H9 (cell line): Measurements from ENCODE around the gene DYRK1A. TPM values are rescaled to one million over a fixed set of nuclear protein-coding genes. Genes with fewer than 3 reads are reported as not detected.

Source experiments
- DNase-seq: peaks from one replicate; pipeline ENCODE4 v3.0.0-alpha.2; 2017
- H2AFZ ChIP-seq: one replicate; pipeline ENCODE4 v1.6.1; 2013; ENCODE audit warnings: mild to moderate bottlenecking, low read length, control low read depth, moderate library complexity
- H2AK5ac ChIP-seq: 2 replicates; pipeline ENCODE4 v1.6.1; 2013; ENCODE audit warnings: low read length, control low read depth, mixed read lengths; ENCODE audit not compliant: insufficient read length
- H2BK120ac ChIP-seq: one replicate; pipeline ENCODE4 v1.6.1; 2013; ENCODE audit warnings: low read depth, mild to moderate bottlenecking, low read length, control low read depth, inconsistent platforms; ENCODE audit not compliant: poor library complexity, severe bottlenecking
- H2BK12ac ChIP-seq: 2 replicates; pipeline ENCODE4 v1.6.1; 2013; ENCODE audit warnings: low read length, control low read depth, mixed read lengths, low read depth; ENCODE audit not compliant: insufficient read length
- H2BK15ac ChIP-seq: 2 replicates; pipeline ENCODE4 v1.6.1; 2013; ENCODE audit warnings: low read depth, low read length, control low read depth
- H2BK20ac ChIP-seq: one replicate; pipeline ENCODE4 v1.6.1; 2013; ENCODE audit warnings: low read depth, mild to moderate bottlenecking, low read length, control low read depth, inconsistent platforms; ENCODE audit not compliant: poor library complexity, severe bottlenecking
- H2BK5ac ChIP-seq: 2 replicates; pipeline ENCODE4 v1.6.1; 2013; ENCODE audit warnings: low read length, control low read depth, mixed read lengths; ENCODE audit not compliant: insufficient read length
- H3K14ac ChIP-seq: 2 replicates; pipeline ENCODE4 v1.6.1; 2013; ENCODE audit warnings: low read length, control low read depth; ENCODE audit not compliant: insufficient read depth
- H3K18ac ChIP-seq: 2 replicates; pipeline ENCODE4 v1.6.1; 2013; ENCODE audit warnings: low read depth, mild to moderate bottlenecking, mixed read lengths, low read length, control low read depth; ENCODE audit not compliant: insufficient read length
- H3K23ac ChIP-seq: 2 replicates; pipeline ENCODE4 v1.6.1; 2013; ENCODE audit warnings: low read length, control low read depth, mixed read lengths, low read depth; ENCODE audit not compliant: insufficient read length
- H3K23me2 ChIP-seq: 2 replicates; pipeline ENCODE4 v1.6.1; 2013; ENCODE audit warnings: low read depth, mild to moderate bottlenecking, mixed read lengths, low read length, control low read depth; ENCODE audit not compliant: insufficient read length, poor library complexity, severe bottlenecking
- H3K27ac ChIP-seq: 2 replicates; pipeline ENCODE4 v1.5.1; 2013; ENCODE audit warnings: low read length, control low read depth, mixed read lengths, low read depth; ENCODE audit not compliant: insufficient read length
- H3K27me3 ChIP-seq: 2 replicates; pipeline ENCODE4 v1.6.1; 2013; ENCODE audit warnings: low read length, control low read depth, inconsistent platforms; ENCODE audit not compliant: insufficient read depth
- H3K4ac ChIP-seq: 2 replicates; pipeline ENCODE4 v1.6.1; 2013; ENCODE audit warnings: low read depth, mild to moderate bottlenecking, control low read depth, inconsistent platforms, low read length, moderate library complexity
- H3K4me1 ChIP-seq: 2 replicates; pipeline ENCODE4 v1.6.1; 2013; ENCODE audit warnings: low read length, control low read depth, inconsistent platforms; ENCODE audit not compliant: insufficient read depth
- H3K4me2 ChIP-seq: 2 replicates; pipeline ENCODE4 v1.6.1; 2013; ENCODE audit warnings: low read length, control low read depth, mixed read lengths; ENCODE audit not compliant: insufficient read length, insufficient read depth
- H3K56ac ChIP-seq: 2 replicates; pipeline ENCODE4 v1.6.1; 2013; ENCODE audit warnings: low read depth, mild to moderate bottlenecking, mixed read lengths, low read length, control low read depth; ENCODE audit not compliant: insufficient read length
- H3K79me1 ChIP-seq: 2 replicates; pipeline ENCODE4 v1.6.1; 2013; ENCODE audit warnings: low read depth, mild to moderate bottlenecking, moderate library complexity, low read length, control low read depth, inconsistent platforms; ENCODE audit not compliant: insufficient read depth, poor library complexity, severe bottlenecking
- H3K79me2 ChIP-seq: 2 replicates; pipeline ENCODE4 v1.6.1; 2013; ENCODE audit warnings: low read length, control low read depth, inconsistent platforms; ENCODE audit not compliant: insufficient read depth
- H3K9ac ChIP-seq: 2 replicates; pipeline ENCODE4 v1.6.1; 2013; ENCODE audit warnings: low read length, control low read depth, mixed read lengths; ENCODE audit not compliant: insufficient read length; ENCODE audit errors: extremely low read depth
- H3K9me3 ChIP-seq: one replicate; pipeline ENCODE4 v1.6.1; 2013; ENCODE audit warnings: low read depth, low read length, inconsistent platforms; ENCODE audit not compliant: control insufficient read depth
- H3T11ph ChIP-seq: one replicate; pipeline ENCODE4 v1.6.1; 2013; ENCODE audit warnings: mild to moderate bottlenecking, low read length, control low read depth, inconsistent platforms
- H4K20me1 ChIP-seq: one replicate; pipeline ENCODE4 v1.6.1; 2013; ENCODE audit not compliant: control insufficient read depth, insufficient read length, insufficient read depth
- H4K5ac ChIP-seq: 2 replicates; pipeline ENCODE4 v1.6.1; 2013; ENCODE audit warnings: low read depth, mild to moderate bottlenecking, mixed read lengths, low read length, control low read depth; ENCODE audit not compliant: insufficient read length
- H4K8ac ChIP-seq: replicated peaks from 2 replicates; pipeline ENCODE4 v1.6.1; 2013; ENCODE audit warnings: low read length, control low read depth, mixed read lengths, low read depth; ENCODE audit not compliant: insufficient read length
- H4K91ac ChIP-seq: 2 replicates; pipeline ENCODE4 v1.6.1; 2013; ENCODE audit warnings: low read depth, mild to moderate bottlenecking, moderate library complexity, mixed read lengths, low read length, control low read depth; ENCODE audit not compliant: insufficient read length
- H3K27ac Mint-ChIP-seq, 3 experiments: 2 replicates in 2 of 3; 3 replicates in 1 of 3; pipeline ENCODE4 v1.8.0; 2020 to 2021; ENCODE audit warnings: mixed read lengths in 3 of 3, mild to moderate bottlenecking in 1 of 3, moderate library complexity in 1 of 3
- H3K27me3 Mint-ChIP-seq: 2 replicates; pipeline ENCODE4 v1.8.0; 2021; ENCODE audit warnings: low read depth, mild to moderate bottlenecking, moderate library complexity, mixed read lengths
- H3K36me3 Mint-ChIP-seq, 3 experiments: 2 replicates in 2 of 3; 3 replicates in 1 of 3; pipeline ENCODE4 v1.8.0; 2020 to 2021; ENCODE audit warnings: low read depth in 3 of 3, mixed read lengths in 3 of 3; ENCODE audit not compliant: insufficient read depth in 1 of 3
- H3K4me1 Mint-ChIP-seq, 2 experiments: 2 replicates each; pipeline ENCODE4 v1.8.0; 2020; ENCODE audit warnings: mixed read lengths in 2 of 2
- H3K4me3 Mint-ChIP-seq, 2 experiments: 2 replicates in 1 of 2; 3 replicates in 1 of 2; pipeline ENCODE4 v1.8.0; 2020 to 2021; ENCODE audit warnings: mild to moderate bottlenecking in 2 of 2, mixed read lengths in 2 of 2, moderate library complexity in 1 of 2
- H3K9me3 Mint-ChIP-seq, 2 experiments: 2 replicates in 1 of 2; 3 replicates in 1 of 2; pipeline ENCODE4 v1.8.0; 2020; ENCODE audit warnings: mild to moderate bottlenecking in 2 of 2, mixed read lengths in 2 of 2, moderate library complexity in 1 of 2
- WGBS: extraction: QIAGEN DNeasy Blood & Tissue Kit; methylation state at CpG from one replicate; pipeline ENCODE4 v1.1.7; 2013; ENCODE audit warnings: missing lambda C conversion rate, low lambda C conversion rate, mixed read lengths; ENCODE audit not compliant: insufficient read length; ENCODE audit errors: extremely low coverage; 5-methylcytosine and 5-hydroxymethylcytosine counted together
- total RNA-seq: library from RNA; stranded (reverse); gene quantifications from 2 replicates; pipeline ENCODE4 v1.2.1, GENCODE V29; 2021
- TF ChIP-seq, protein P1 (sequence below): fragments of 200-600 bp; sonication (generic); conservative IDR thresholded peaks from 3 replicates; pipeline ENCODE4 v1.8.0; 2021; ENCODE audit warnings: antibody characterized with exemption, mild to moderate bottlenecking

Gene DYRK1A
- total RNA-seq, 1 experiment from 2014 or later = 73.6 TPM

GRCh38 chr21:37473491-37473890 is 106.9 kb downstream of the DYRK1A start:
- H4K20me1 ChIP-seq = no peaks in the 10 kb centered on the region

More at GRCh38 chr21:37473491-37473890, 106.9 kb downstream of the DYRK1A start:
- TF ChIP-seq, protein P1, sequence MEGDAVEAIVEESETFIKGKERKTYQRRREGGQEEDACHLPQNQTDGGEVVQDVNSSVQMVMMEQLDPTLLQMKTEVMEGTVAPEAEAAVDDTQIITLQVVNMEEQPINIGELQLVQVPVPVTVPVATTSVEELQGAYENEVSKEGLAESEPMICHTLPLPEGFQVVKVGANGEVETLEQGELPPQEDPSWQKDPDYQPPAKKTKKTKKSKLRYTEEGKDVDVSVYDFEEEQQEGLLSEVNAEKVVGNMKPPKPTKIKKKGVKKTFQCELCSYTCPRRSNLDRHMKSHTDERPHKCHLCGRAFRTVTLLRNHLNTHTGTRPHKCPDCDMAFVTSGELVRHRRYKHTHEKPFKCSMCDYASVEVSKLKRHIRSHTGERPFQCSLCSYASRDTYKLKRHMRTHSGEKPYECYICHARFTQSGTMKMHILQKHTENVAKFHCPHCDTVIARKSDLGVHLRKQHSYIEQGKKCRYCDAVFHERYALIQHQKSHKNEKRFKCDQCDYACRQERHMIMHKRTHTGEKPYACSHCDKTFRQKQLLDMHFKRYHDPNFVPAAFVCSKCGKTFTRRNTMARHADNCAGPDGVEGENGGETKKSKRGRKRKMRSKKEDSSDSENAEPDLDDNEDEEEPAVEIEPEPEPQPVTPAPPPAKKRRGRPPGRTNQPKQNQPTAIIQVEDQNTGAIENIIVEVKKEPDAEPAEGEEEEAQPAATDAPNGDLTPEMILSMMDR = no peak
- Histone ChIP-seq H2BK5ac (no peak overlapping the region), H3K79me1 (peaks cover 27% of the 10 kb centered on the region), H3K4ac (no peak overlapping the region), H3T11ph (no peak overlapping the region), H2BK120ac (no peak overlapping the region), H3K23ac (no peak overlapping the region), H2BK12ac (no peak overlapping the region), H3K27me3 (no peaks in the 10 kb centered on the region), H3K4me2 (no peak overlapping the region), H3K79me2 (peaks cover 30% of the 10 kb centered on the region; the same call in 1 of the 2 replicates), H2AFZ (no peak overlapping the region), H3K9ac (no peak overlapping the region), H3K4me1 (no peaks in the 10 kb centered on the region; the same call in 1 of the 2 replicates), H2AK5ac (no peak overlapping the region), H3K18ac (no peak overlapping the region), H4K8ac (no peak overlapping the region), H4K5ac (no peak overlapping the region), H4K91ac (no peak overlapping the region), H3K23me2 (no peaks in the 10 kb centered on the region), H2BK20ac (no peak overlapping the region), H3K14ac (no peak overlapping the region), H3K9me3 (no peaks in the 10 kb centered on the region), H3K56ac (no peak overlapping the region), H3K27ac (no peak overlapping the region), H2BK15ac (no peak overlapping the region)
- H3K9me3 Mint-ChIP-seq = peaks cover 3 to 7% of the 10 kb centered on the region in 2 experiments; a peak in 4 of 5 replicates
- WGBS = 100% methylated on average over 1 of the region's 6 CpGs
- no peaks in the 10 kb centered on the region for H3K27me3 Mint-ChIP-seq
- no peak overlapping the region for H3K4me3 Mint-ChIP-seq
- peaks cover 34 to 40% of the 10 kb centered on the region in 2 experiments for H3K4me1 Mint-ChIP-seq
- H3K36me3 Mint-ChIP-seq = peaks cover 12 to 29% (median 25%) of the 10 kb centered on the region in 3 experiments
- no peak overlapping the region for H3K27ac Mint-ChIP-seq
- DNase-seq = no peak
